ENCODE results near the gene PRKG1. TPM values are rescaled to one million over a fixed set of nuclear protein-coding genes. Genes with fewer than 3 reads are reported as not detected.
A peak's percentile ranks its signal among the peaks of the same experiment; 100 is the strongest.

Gene PRKG1
- total RNA-seq, 4 donors from 2014 or later = 26.5 to 72.3 (median 58.1) TPM

DNA sequence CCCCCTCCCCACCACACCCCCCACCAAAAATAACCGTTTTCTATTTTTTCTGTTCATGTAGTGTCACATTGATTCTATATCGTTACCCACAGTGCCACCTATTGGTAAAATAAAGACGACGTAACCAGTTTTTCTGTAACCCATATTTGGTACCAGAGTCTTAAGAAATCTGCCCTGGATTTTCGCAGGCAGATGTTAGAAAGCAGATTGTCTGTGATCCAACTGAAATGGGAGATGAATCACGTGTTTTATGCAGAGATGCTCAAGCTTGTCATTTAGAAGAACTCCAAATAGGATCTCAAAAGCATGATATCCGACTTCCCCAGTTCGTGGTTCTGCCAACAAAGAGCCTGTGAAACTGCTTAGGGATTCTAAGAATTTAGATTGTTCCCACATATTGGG lies 886.2 kb downstream of the PRKG1 start:
- intact Hi-C loops (cut with DNase I) = no loop called here
- no peaks in the 10 kb centered on the region for H3K27me3 ChIP-seq
- no peak overlapping the region for H3K4me3 ChIP-seq (replicated peaks in 1 of 3)
- H3K36me3 ChIP-seq = no peaks in the 10 kb centered on the region
- TF ChIP-seq POLR2A (IDR thresholded peaks at IDR 0.05) = no peak
- TF ChIP-seq, protein P1, sequence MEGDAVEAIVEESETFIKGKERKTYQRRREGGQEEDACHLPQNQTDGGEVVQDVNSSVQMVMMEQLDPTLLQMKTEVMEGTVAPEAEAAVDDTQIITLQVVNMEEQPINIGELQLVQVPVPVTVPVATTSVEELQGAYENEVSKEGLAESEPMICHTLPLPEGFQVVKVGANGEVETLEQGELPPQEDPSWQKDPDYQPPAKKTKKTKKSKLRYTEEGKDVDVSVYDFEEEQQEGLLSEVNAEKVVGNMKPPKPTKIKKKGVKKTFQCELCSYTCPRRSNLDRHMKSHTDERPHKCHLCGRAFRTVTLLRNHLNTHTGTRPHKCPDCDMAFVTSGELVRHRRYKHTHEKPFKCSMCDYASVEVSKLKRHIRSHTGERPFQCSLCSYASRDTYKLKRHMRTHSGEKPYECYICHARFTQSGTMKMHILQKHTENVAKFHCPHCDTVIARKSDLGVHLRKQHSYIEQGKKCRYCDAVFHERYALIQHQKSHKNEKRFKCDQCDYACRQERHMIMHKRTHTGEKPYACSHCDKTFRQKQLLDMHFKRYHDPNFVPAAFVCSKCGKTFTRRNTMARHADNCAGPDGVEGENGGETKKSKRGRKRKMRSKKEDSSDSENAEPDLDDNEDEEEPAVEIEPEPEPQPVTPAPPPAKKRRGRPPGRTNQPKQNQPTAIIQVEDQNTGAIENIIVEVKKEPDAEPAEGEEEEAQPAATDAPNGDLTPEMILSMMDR (IDR thresholded peaks at IDR 0.05) = peak in 4 of 6 experiments; percentile 25 to 65 (median 60)
- H3K4me1 ChIP-seq = no peaks in the 10 kb centered on the region
- DNase-seq = no peak
- H3K27ac ChIP-seq = no peak overlapping the region
- 16 to 20% methylated on average over 8 of the region's 8 CpGs for WGBS, 2 donors
- no peaks in the 10 kb centered on the region for H3K9me3 ChIP-seq

DNA sequence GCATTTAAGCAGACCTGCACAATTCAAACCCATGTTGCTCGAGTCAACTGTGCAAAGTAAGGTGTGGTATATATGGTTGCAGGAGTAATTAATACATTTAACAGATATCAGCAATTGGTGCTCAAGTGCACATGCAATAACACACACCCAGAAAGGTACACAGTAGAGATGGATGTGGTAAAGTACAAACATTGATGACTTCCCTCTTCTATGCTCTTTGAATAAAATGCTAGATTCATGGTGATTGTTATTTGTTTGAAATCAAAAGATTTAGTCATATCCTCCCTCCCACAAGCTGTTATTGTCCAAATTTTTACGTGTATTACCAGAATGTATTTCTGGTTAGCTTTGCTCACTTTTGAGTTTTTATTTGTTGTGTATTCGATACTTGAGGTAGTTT lies 887.1 kb downstream of the PRKG1 start:
- Histone ChIP-seq H3K27ac (no peak overlapping the region), H3K4me3 (replicated peaks in 1 of 3) (no peak overlapping the region), H3K4me1 (no peaks in the 10 kb centered on the region), H3K27me3 (no peaks in the 10 kb centered on the region), H3K36me3 (no peaks in the 10 kb centered on the region), H3K9me3 (no peaks in the 10 kb centered on the region)
- intact Hi-C loops (cut with DNase I) = no loop called here
- 84 to 86% methylated on average over 3 of the region's 3 CpGs for WGBS, 2 donors
- TF ChIP-seq POLR2A (IDR thresholded peaks at IDR 0.05) = no peak
- TF ChIP-seq, protein P1 (IDR thresholded peaks at IDR 0.05) = no peak
- no peak for DNase-seq

DNA sequence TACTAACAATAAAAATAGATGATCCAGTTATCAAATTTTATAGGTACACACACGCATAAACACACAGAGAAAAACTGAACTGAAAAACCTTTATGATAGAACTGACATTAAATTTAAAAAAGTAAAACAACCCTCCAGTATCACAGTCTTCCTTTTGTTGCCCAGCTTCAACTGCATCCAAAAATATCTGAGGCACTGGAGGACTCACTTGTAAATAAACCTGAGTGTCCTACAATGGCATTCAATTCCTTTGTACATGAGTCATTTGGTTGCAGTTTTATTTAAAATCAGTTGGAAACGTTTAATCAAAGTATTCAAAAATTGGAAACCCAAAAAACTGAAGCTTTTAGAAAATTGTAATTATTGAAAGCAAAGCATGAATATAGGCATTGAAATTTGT lies 890.3 kb downstream of the PRKG1 start:
- H3K4me3 ChIP-seq (replicated peaks in 1 of 3) = no peak overlapping the region
- H3K36me3 ChIP-seq = no peaks in the 10 kb centered on the region
- 72 to 74% methylated on average over 2 of the region's 2 CpGs for WGBS, 2 donors
- TF ChIP-seq POLR2A (IDR thresholded peaks at IDR 0.05) = no peak
- TF ChIP-seq, protein P1 (IDR thresholded peaks at IDR 0.05) = no peak
- no peaks in the 10 kb centered on the region for H3K4me1 ChIP-seq
- H3K9me3 ChIP-seq = no peaks in the 10 kb centered on the region
- DNase-seq = no peak
- no peak overlapping the region for H3K27ac ChIP-seq
- intact Hi-C loops (cut with DNase I) = no loop called here
- no peaks in the 10 kb centered on the region for H3K27me3 ChIP-seq

DNA sequence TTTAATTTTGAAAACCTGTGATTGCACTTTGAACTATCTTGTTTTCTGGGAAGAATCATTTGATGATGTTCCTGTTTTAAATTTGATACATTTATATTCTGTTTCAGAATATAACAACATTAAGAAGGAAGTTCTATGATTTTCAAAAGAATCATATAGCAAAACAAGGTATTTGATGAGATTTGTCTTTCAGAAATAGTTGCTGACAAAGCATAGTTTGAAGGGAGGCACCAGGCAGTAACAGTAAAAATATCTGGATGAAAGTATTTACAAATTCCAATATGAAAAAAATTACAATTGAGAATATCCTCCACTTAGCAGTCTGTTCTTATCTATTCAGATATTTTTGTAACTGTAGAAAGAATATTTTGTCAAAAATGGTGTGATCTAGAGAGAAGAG lies 891.2 kb downstream of the PRKG1 start:
- Histone ChIP-seq H3K4me1 (no peaks in the 10 kb centered on the region), H3K4me3 (replicated peaks in 1 of 3) (no peak overlapping the region), H3K36me3 (no peaks in the 10 kb centered on the region), H3K27me3 (no peaks in the 10 kb centered on the region), H3K27ac (no peak overlapping the region), H3K9me3 (no peaks in the 10 kb centered on the region)
- intact Hi-C loops (cut with DNase I) = no loop called here
- no peak for DNase-seq
- TF ChIP-seq POLR2A (IDR thresholded peaks at IDR 0.05) = no peak
- TF ChIP-seq, protein P1 (IDR thresholded peaks at IDR 0.05) = no peak

DNA sequence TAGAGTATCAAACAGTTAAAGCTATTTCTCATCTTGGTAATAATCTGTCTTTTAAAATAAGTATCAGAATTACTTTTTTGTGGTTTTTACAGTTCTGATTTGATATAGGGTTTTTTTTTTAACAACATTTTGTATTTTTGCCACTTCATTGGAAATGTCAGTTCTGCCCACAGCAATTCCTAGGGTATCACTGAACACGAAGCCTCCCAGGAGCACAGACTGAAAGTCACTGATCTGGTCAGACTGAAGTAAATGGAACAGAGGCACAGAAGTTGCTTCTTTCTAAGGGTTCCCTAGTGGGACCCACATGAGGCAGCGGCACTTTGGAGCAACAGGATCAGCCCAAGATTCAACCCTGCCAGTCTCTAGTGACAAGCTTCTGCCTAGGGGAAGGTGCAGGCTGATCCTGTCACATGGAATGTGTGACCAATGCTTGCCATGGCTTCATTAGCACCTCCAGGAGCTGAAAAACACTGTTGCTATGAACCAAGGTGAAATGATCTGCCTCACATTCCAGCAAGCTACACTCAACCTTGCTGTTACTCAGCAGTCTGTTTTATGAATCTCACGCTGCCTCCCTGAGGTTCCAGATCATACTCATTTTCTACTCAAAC lies 898.6 kb downstream of the PRKG1 start:
- Histone ChIP-seq H3K9me3 (no peaks in the 10 kb centered on the region), H3K27ac (no peak overlapping the region), H3K27me3 (no peaks in the 10 kb centered on the region), H3K4me1 (no peaks in the 10 kb centered on the region), H3K4me3 (replicated peaks in 1 of 3) (no peak overlapping the region), H3K36me3 (no peaks in the 10 kb centered on the region)
- DNase-seq = no peak
- WGBS, 2 donors = 94 to 95% methylated on average over 3 of the region's 3 CpGs
- intact Hi-C loops (cut with DNase I) = no loop called here
- TF ChIP-seq, protein P1 (IDR thresholded peaks at IDR 0.05) = no peak
- TF ChIP-seq POLR2A (IDR thresholded peaks at IDR 0.05) = no peak
